GM18526 (cell line): ENCODE measurements around the gene ARFRP1.

ENCODE experiments used
- POLR2A ChIP-seq: IDR thresholded peaks from 3 replicates; pipeline ENCODE4 v1.6.1; 2011; ENCODE audit not compliant: insufficient read length; ENCODE audit errors: extremely low read depth

Gene ARFRP1

GRCh38 chr20:63664861-63665594, 42.7 kb downstream of the ARFRP1 start:
- TF ChIP-seq POLR2A: no peak

GRCh38 chr20:63664143-63664851, 43.5 kb downstream of the ARFRP1 start:
- no peak for TF ChIP-seq POLR2A

- no peak for TF ChIP-seq POLR2A
Measured at GRCh38 chr20:63663332-63664066, 44.3 kb downstream of the ARFRP1 start.

- TF ChIP-seq POLR2A: no peak
Measured at GRCh38 chr20:63662813-63663189, 45.0 kb downstream of the ARFRP1 start.

GRCh38 chr20:63661959-63662812, 45.6 kb downstream of the ARFRP1 start:
- TF ChIP-seq POLR2A: no peak

GRCh38 chr20:63661108-63661507, 46.7 kb downstream of the ARFRP1 start:
- no peak for TF ChIP-seq POLR2A

GRCh38 chr20:63660622-63661021, 47.2 kb downstream of the ARFRP1 start:
- no peak for TF ChIP-seq POLR2A

GRCh38 chr20:63659370-63659769, 48.4 kb downstream of the ARFRP1 start:
- TF ChIP-seq POLR2A: no peak

- TF ChIP-seq POLR2A: no peak
Measured at GRCh38 chr20:63658749-63659187, 49.0 kb downstream of the ARFRP1 start.

- peak; percentile 64 for TF ChIP-seq POLR2A
Measured at GRCh38 chr20:63657937-63658748, 49.6 kb downstream of the ARFRP1 start, which contains the start of gene RTEL1. Gene RTEL1, plus strand, starts transcription at chr20:63658312. Its CDS starts 1,091 bp downstream, at chr20:63659403.

- TF ChIP-seq POLR2A: no peak
Measured at GRCh38 chr20:63657260-63657936, 50.4 kb downstream of the ARFRP1 start.

GRCh38 chr20:63656451-63656850, 51.3 kb downstream of the ARFRP1 start:
- no peak for TF ChIP-seq POLR2A

GRCh38 chr20:63655249-63655648, 52.5 kb downstream of the ARFRP1 start:
- TF ChIP-seq POLR2A: no peak

GRCh38 chr20:63653974-63654668, 53.7 kb downstream of the ARFRP1 start:
- no peak for TF ChIP-seq POLR2A
